Tibial nerve (tissue), 4 donors: ENCODE results near the gene TXK. TPM values are rescaled to one million over a fixed set of nuclear protein-coding genes. Genes with fewer than 3 reads are reported as not detected.
A peak's percentile ranks its signal among the peaks of the same experiment; 100 is the strongest.

Source experiments
- DNase-seq, 2 donors: peaks; one replicate each; pipeline ENCODE4 v3.0.0-alpha.2; 2019; ENCODE audit warnings: low spot score in 2 of 2
- H3K27ac ChIP-seq, 4 donors: fragments of 200-600 bp; sonication (generic) in 3 of 4; one replicate each; pipeline ENCODE4 v1.5.1; 2017 to 2019; ENCODE audit warnings: mild to moderate bottlenecking in 1 of 4
- H3K27me3 ChIP-seq, 2 donors: fragments of 200-600 bp; sonication (generic) in 1 of 2; one replicate each; pipeline versions ENCODE4 v1.5.1 to v1.6.0; 2017 to 2019
- H3K36me3 ChIP-seq, 3 donors: fragments of 200-600 bp; sonication (generic); one replicate each; pipeline ENCODE4 v1.5.1; 2018 to 2019
- H3K4me1 ChIP-seq, 4 donors: fragments of 200-600 bp; sonication (generic) in 3 of 4; one replicate each; pipeline ENCODE4 v1.5.1; 2017 to 2019
- H3K4me3 ChIP-seq, 4 donors: fragments of 200-600 bp; sonication (generic) in 3 of 4; one replicate each; pipeline ENCODE4 v1.5.1; 2017 to 2019; ENCODE audit warnings: mild to moderate bottlenecking in 1 of 4, moderate library complexity in 1 of 4
- H3K9me3 ChIP-seq, 4 donors: fragments of 200-600 bp; sonication (generic) in 3 of 4; one replicate each; pipeline ENCODE4 v1.5.1; 2017 to 2019
- CTCF ChIP-seq, 5 experiments: fragments of 200-600 bp in 3 of 5; fragments of 450-650 bp in 2 of 5; sonication (generic) in 3 of 5; IDR thresholded peaks; one replicate each; pipeline ENCODE4 v1.5.1; 2016 to 2019; ENCODE audit warnings: antibody characterized with exemption in 5 of 5, mild to moderate bottlenecking in 3 of 5, moderate library complexity in 2 of 5
- EP300 ChIP-seq, 2 donors: sonication (generic); formaldehyde crosslinking; IDR thresholded peaks; one replicate each; pipeline ENCODE4 v1.6.1; 2017; ENCODE audit warnings: antibody characterized with exemption in 2 of 2, mild to moderate bottlenecking in 1 of 2
- POLR2A ChIP-seq, 2 donors: fragments of 450-650 bp; IDR thresholded peaks; one replicate each; pipeline ENCODE4 v1.6.1; 2017; ENCODE audit warnings: antibody characterized with exemption in 2 of 2, mild to moderate bottlenecking in 2 of 2, moderate library complexity in 2 of 2
- WGBS, 2 donors: methylation state at CpG; one replicate each; pipeline ENCODE4 v1.1.5; 2018; 5-methylcytosine and 5-hydroxymethylcytosine counted together
- total RNA-seq, 4 donors: library from RNA; depleted of rRNA; stranded (reverse); fragments of >200 nt; gene quantifications; one replicate each; pipeline ENCODE4 v1.1.0, GENCODE V29; 2016

TXK gene
- under 1 TPM in 3 of 4 donors, not detected in 1; 0.22 to 0.84 (median 0.30) TPM for total RNA-seq

DNA sequence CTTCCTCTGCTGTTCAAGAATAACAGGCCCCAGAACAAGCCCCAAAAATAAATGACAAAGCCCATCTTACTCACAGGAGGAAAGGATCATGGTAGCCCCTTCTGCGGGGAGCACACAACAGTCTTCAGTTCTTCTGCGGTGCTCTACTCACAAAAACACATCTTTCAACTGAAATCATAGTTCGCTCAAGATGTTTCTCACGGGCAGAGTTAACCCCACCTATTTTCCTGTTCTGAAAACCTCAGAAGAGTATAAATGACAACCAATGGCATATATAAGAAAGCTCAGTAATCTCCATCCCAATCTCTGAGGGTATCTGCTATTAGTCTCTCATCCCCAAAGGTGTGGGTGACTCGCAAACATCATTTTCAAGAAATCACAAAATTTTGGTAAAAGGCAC lies at the start of gene TXK:
Gene TXK (minus strand): TSS at position 170 of the 400 bp plus-strand sequence. CDS start 80 bp downstream, at position 90.
- no peak for TF ChIP-seq EP300 (IDR thresholded peaks at IDR 0.05)
- no peak for TF ChIP-seq POLR2A (IDR thresholded peaks at IDR 0.05)
- TF ChIP-seq CTCF (IDR thresholded peaks at IDR 0.05), result no peak
- Histone ChIP-seq H3K36me3 (peaks cover 0 to 22% (median 0%) of the 10 kb centered on the region in 3 donors), H3K4me3 (peak within 1 kb of the TSS in 1 of 4 donors; percentile 19), H3K4me1 (peaks cover 0 to 7% (median 0%) of the 10 kb centered on the region in 4 donors), H3K9me3 (no peaks in the 10 kb centered on the region), H3K27ac (peak within 1 kb of the TSS in 1 of 4 donors; percentile 19), H3K27me3 (no peaks in the 10 kb centered on the region)
- 57 to 67% methylated on average over 5 of the region's 5 CpGs for WGBS, 2 donors
- no peak for DNase-seq

DNA sequence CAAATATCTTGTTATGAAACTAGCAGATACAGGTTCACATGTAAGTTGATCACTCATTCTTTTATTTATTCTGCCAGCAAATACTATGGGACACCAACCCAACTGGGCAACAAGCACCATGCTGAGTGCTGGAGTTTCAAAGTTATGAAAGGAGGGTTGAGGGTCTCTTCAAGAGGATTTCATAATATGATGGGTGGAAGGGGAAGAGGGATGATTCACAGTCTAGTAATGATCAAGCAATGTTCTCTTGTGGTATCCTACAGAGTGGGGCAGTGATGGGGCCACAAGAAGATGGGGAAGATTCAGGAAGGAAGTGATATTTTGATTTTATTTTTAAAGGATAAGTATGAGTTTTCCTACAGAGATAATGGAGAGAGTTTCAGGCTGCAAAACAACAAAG lies 46.2 kb upstream of the TXK start:
- Histone ChIP-seq H3K27me3 (no peaks in the 10 kb centered on the region), H3K27ac (no peak overlapping the region), H3K36me3 (peaks cover 0 to 6% (median 0%) of the 10 kb centered on the region in 3 donors), H3K4me3 (no peak overlapping the region), H3K9me3 (no peaks in the 10 kb centered on the region), H3K4me1 (no peaks in the 10 kb centered on the region)
- DNase-seq, result no peak
- TF ChIP-seq CTCF (IDR thresholded peaks at IDR 0.05), result no peak
- TF ChIP-seq EP300 (IDR thresholded peaks at IDR 0.05), result no peak
- TF ChIP-seq POLR2A (IDR thresholded peaks at IDR 0.05), result no peak

GRCh38 chr4:48178931-48179330 lies 44.9 kb upstream of the TXK start:
- 82% methylated on average over 4 of the region's 4 CpGs for WGBS, 2 donors
- DNase-seq, result no peak
- Histone ChIP-seq H3K4me1 (no peaks in the 10 kb centered on the region), H3K27me3 (no peaks in the 10 kb centered on the region), H3K9me3 (no peaks in the 10 kb centered on the region), H3K4me3 (no peak overlapping the region), H3K36me3 (peaks cover 0 to 9% (median 0%) of the 10 kb centered on the region in 3 donors), H3K27ac (no peak overlapping the region)
- TF ChIP-seq EP300 (IDR thresholded peaks at IDR 0.05), result no peak
- no peak for TF ChIP-seq CTCF (IDR thresholded peaks at IDR 0.05)
- no peak for TF ChIP-seq POLR2A (IDR thresholded peaks at IDR 0.05)

- Histone ChIP-seq H3K4me1 (peaks cover 0 to 3% (median 0%) of the 10 kb centered on the region in 4 donors), H3K27ac (no peak overlapping the region), H3K27me3 (no peaks in the 10 kb centered on the region), H3K36me3 (peaks cover 0 to 9% (median 0%) of the 10 kb centered on the region in 3 donors), H3K9me3 (no peaks in the 10 kb centered on the region), H3K4me3 (no peak overlapping the region)
- TF ChIP-seq EP300 (IDR thresholded peaks at IDR 0.05), result no peak
- no peak for TF ChIP-seq CTCF (IDR thresholded peaks at IDR 0.05)
- no peak for TF ChIP-seq POLR2A (IDR thresholded peaks at IDR 0.05)
- no peak for DNase-seq
Measured at GRCh38 chr4:48175806-48176205, 41.8 kb upstream of the TXK start.

DNA sequence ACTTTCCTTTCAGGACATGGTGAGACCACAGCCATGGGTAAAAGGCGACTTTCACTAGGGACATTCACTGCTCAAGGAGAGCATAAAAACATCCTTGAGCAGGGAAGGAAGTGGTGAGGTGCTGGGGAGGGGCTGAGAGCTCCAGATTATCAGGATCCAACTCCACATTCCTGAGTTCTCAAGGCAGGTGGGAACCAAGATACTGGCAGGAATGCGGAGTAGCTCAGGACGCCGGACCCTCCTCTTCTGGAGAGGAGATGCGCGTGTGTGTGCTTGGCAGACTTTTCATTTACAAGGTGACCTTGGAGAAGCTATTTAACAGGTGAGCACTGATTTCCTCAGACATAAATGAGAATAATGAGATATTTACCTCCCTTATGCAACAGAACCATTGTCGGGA lies 41.3 kb upstream of the TXK start:
- peaks cover 0 to 3% (median 0%) of the 10 kb centered on the region in 4 donors for H3K4me1 ChIP-seq
- WGBS, 2 donors, result 71 to 92% methylated on average over 7 of the region's 7 CpGs
- H3K9me3 ChIP-seq, result no peaks in the 10 kb centered on the region
- H3K36me3 ChIP-seq, result peaks cover 0 to 9% (median 0%) of the 10 kb centered on the region in 3 donors
- H3K27me3 ChIP-seq, result no peaks in the 10 kb centered on the region
- TF ChIP-seq POLR2A (IDR thresholded peaks at IDR 0.05) (no peak), EP300 (IDR thresholded peaks at IDR 0.05) (no peak), CTCF (IDR thresholded peaks at IDR 0.05) (no peak)
- no peak overlapping the region for H3K4me3 ChIP-seq
- DNase-seq, result no peak
- H3K27ac ChIP-seq, result no peak overlapping the region
